Testis (tissue), 2 donors: ENCODE data around the gene IFIT3.

ENCODE experiments used
- CTCF ChIP-seq, 3 experiments: fragments of 450-650 bp in 2 of 3; fragments of 200-600 bp in 1 of 3; sonication (generic) in 1 of 3; IDR thresholded peaks; one replicate each; pipeline ENCODE4 v1.5.1; 2016 to 2019; ENCODE audit warnings: antibody characterized with exemption in 3 of 3, mild to moderate bottlenecking in 2 of 3, moderate library complexity in 1 of 3
- POLR2A ChIP-seq: fragments of 450-650 bp; IDR thresholded peaks from one replicate; pipeline ENCODE4 v1.6.1; 2017; ENCODE audit warnings: antibody characterized with exemption, mild to moderate bottlenecking, moderate library complexity

DNA sequence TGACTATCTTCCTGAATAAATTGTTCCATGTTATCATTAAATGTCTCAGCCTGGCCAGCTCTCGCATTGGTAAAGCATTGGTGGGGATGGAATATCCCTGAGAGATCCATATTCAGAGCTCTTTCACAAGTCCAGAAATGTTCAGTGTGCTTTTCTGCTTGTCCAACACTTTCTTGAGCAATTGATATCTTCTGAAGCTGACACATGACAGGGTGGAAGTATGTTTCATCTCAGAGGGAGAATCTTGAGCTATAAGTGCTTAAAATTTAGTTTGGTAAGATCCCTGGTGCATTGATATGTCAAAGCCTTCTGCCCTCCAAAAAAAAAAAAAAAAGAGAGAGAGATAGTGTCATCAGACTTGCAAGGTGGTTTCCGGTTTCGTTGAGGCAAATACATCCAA is 7.4 kb downstream of the IFIT3 start:
- TF ChIP-seq POLR2A (no peak), CTCF (IDR thresholded peaks at IDR 0.05) (no peak)
